WTC11 (cell line): ENCODE measurements around the gene WNT9B.

Source experiments
- FOXK1 ChIP-seq: sonication (generic); formaldehyde crosslinking; IDR thresholded peaks from 2 replicates; pipeline ENCODE4 v1.8.0; 2022; ENCODE audit warnings: mild to moderate bottlenecking, moderate library complexity, missing genetic modification reagents
- TCF7 ChIP-seq: sonication (generic); formaldehyde crosslinking; IDR thresholded peaks from 2 replicates; pipeline ENCODE4 v1.8.0; 2022; ENCODE audit warnings: mild to moderate bottlenecking, low read depth, missing genetic modification reagents, moderate library complexity
- TF ChIP-seq, protein P1 (sequence below): fragments of 200-600 bp; IDR thresholded peaks from 2 replicates; pipeline ENCODE4 v1.8.0; 2022; ENCODE audit warnings: antibody characterized with exemption

DNA sequence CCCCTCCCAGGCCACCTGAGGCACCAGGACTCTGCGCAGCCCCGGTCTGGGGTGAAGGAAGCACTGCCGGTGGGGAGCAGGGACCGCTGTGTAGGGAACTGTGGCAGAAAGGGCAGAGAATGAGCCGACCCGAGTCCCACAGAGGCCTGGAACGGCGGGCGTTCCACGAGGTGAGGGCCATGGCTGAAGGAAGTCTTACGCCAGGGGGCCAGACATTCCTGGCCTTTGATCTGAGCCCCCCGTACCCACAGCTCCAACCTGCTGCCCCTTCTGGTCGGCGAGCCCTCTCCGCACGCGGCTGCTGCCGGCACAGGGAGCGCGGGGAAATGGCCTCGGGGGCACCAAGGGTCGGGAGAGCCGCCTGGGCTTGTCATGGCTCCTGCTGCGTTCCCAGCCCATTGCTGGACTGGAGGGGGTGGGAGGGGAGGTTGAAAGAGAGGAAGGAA lies 31.5 kb upstream of the WNT9B start:
- TF ChIP-seq, protein P1, sequence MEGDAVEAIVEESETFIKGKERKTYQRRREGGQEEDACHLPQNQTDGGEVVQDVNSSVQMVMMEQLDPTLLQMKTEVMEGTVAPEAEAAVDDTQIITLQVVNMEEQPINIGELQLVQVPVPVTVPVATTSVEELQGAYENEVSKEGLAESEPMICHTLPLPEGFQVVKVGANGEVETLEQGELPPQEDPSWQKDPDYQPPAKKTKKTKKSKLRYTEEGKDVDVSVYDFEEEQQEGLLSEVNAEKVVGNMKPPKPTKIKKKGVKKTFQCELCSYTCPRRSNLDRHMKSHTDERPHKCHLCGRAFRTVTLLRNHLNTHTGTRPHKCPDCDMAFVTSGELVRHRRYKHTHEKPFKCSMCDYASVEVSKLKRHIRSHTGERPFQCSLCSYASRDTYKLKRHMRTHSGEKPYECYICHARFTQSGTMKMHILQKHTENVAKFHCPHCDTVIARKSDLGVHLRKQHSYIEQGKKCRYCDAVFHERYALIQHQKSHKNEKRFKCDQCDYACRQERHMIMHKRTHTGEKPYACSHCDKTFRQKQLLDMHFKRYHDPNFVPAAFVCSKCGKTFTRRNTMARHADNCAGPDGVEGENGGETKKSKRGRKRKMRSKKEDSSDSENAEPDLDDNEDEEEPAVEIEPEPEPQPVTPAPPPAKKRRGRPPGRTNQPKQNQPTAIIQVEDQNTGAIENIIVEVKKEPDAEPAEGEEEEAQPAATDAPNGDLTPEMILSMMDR = no peak
- TF ChIP-seq FOXK1 (CRISPR knock-in tag) (no peak), TCF7 (CRISPR knock-in tag) (no peak)
